Keratinocyte (primary cell): ENCODE measurements around the gene ATP5F1D. TPM values are rescaled to one million over a fixed set of nuclear protein-coding genes. Genes with fewer than 3 reads are reported as not detected.

Source experiments
- DNase-seq: peaks from one replicate; pipeline ENCODE4 v3.0.0-alpha.2; 2011; ENCODE audit warnings: low read depth, missing footprints, low spot score
- FAIRE-seq: peaks from 2 replicates; lab custom pipeline; 2011; peaks lifted over from hg19 to GRCh38; lab: Jason Lieb, UNC
- H2AFZ ChIP-seq: 2 replicates; pipeline ENCODE4 v1.6.0; 2012; ENCODE audit warnings: low read length, control low read depth, inconsistent platforms; ENCODE audit not compliant: control insufficient read depth
- H3K27ac ChIP-seq: 2 replicates; pipeline ENCODE4 v1.5.1; 2011; ENCODE audit warnings: low read length; ENCODE audit not compliant: control insufficient read depth, insufficient read depth
- H3K27me3 ChIP-seq: 3 replicates; pipeline ENCODE4 v1.6.0; 2011; ENCODE audit warnings: low read length; ENCODE audit not compliant: control insufficient read depth, insufficient read depth; ENCODE audit errors: extremely low read depth
- H3K36me3 ChIP-seq, 2 experiments: 2 replicates in 1 of 2; 3 replicates in 1 of 2; pipeline ENCODE4 v1.5.1; 2011; ENCODE audit warnings: low read length in 2 of 2, mild to moderate bottlenecking in 1 of 2; ENCODE audit not compliant: control insufficient read depth in 2 of 2, insufficient read depth in 2 of 2; ENCODE audit errors: extremely low read depth in 1 of 2
- H3K4me1 ChIP-seq: 3 replicates; pipeline ENCODE4 v1.5.1; 2011; ENCODE audit warnings: low read length; ENCODE audit not compliant: control insufficient read depth, insufficient read depth; ENCODE audit errors: extremely low read depth
- H3K4me2 ChIP-seq: 3 replicates; pipeline ENCODE4 v1.6.0; 2011; ENCODE audit warnings: low read depth, low read length; ENCODE audit not compliant: control insufficient read depth, insufficient read depth; ENCODE audit errors: extremely low read depth
- H3K4me3 ChIP-seq, 3 experiments: fragments of 200-600 bp in 1 of 3; sonication (generic) in 1 of 3; 2 replicates in 2 of 3; 3 replicates in 1 of 3; pipeline ENCODE4 v1.5.1; 2011 to 2016; ENCODE audit warnings: low read length in 3 of 3, mild to moderate bottlenecking in 3 of 3, control low read depth in 2 of 3, inconsistent platforms in 1 of 3, low read depth in 1 of 3, mixed read lengths in 1 of 3, mixed run types in 1 of 3, moderate library complexity in 1 of 3; ENCODE audit not compliant: control insufficient read depth in 2 of 3, insufficient read depth in 2 of 3; ENCODE audit errors: extremely low read depth in 1 of 3
- H3K79me2 ChIP-seq: 2 replicates; pipeline ENCODE4 v1.6.0; 2012; ENCODE audit warnings: low read length; ENCODE audit not compliant: control insufficient read depth, insufficient read depth
- H3K9ac ChIP-seq: 3 replicates; pipeline ENCODE4 v1.6.0; 2011; ENCODE audit warnings: low read length; ENCODE audit not compliant: control insufficient read depth, insufficient read depth; ENCODE audit errors: extremely low read depth
- H3K9me1 ChIP-seq: 3 replicates; pipeline ENCODE4 v1.6.0; 2011; ENCODE audit warnings: low read length; ENCODE audit not compliant: control insufficient read depth, insufficient read depth; ENCODE audit errors: extremely low read depth
- H3K9me3 ChIP-seq: 2 replicates; pipeline ENCODE4 v1.5.1; 2012; ENCODE audit warnings: low read depth, low read length; ENCODE audit not compliant: control insufficient read depth
- H4K20me1 ChIP-seq: 3 replicates; pipeline ENCODE4 v1.6.0; 2011; ENCODE audit warnings: low read length; ENCODE audit not compliant: control insufficient read depth, insufficient read depth; ENCODE audit errors: extremely low read depth
- CTCF ChIP-seq, 3 experiments: IDR thresholded peaks in 1 of 3; conservative IDR thresholded peaks in 1 of 3; optimal IDR thresholded peaks in 1 of 3; 2 replicates in 2 of 3; 3 replicates in 1 of 3; pipeline versions ENCODE3 to v1.5.1; 2011; ENCODE audit warnings: low read length in 3 of 3, mild to moderate bottlenecking in 3 of 3, moderate library complexity in 2 of 3, control low read depth in 1 of 3, inconsistent platforms in 1 of 3; ENCODE audit not compliant: insufficient read depth in 2 of 3; ENCODE audit errors: extremely low read depth in 1 of 3
- EZH2 ChIP-seq: IDR thresholded peaks from one replicate; pipeline ENCODE4 v1.6.1; 2012; ENCODE audit warnings: inconsistent platforms, mild to moderate bottlenecking, low read length, moderate library complexity
- dilution Hi-C: fragments of 300-500 bp; cut with MboI; formaldehyde crosslinking; loops from one replicate; pipeline ENCODE4 v1.7.0; 2020; ENCODE audit warnings: low sequenced_read_pairs; ENCODE audit not compliant: extremely low pct_ligation_motif_present
- polyA plus RNA-seq, 5 experiments: library from polyadenylated mRNA; depleted of rRNA in 3 of 5; stranded (reverse) in 3 of 5; stranded (forward) in 1 of 5; unstranded in 1 of 5; fragments of >200 nt; gene quantifications; 1 replicate in 1 of 5; 2 replicates in 3 of 5; 3 replicates in 1 of 5; pipeline versions ENCODE4 v1.2.1 to v1.2.3, GENCODE V29; 2011 to 2012; ENCODE audit warnings: missing spikeins in 2 of 5, low read depth in 1 of 5, low replicate concordance in 1 of 5

The ATP5F1D gene
- polyA plus RNA-seq, 1 donor (not counting 4 experiments of a cell fraction or from before 2014, with no cell fraction given) = 51.3 TPM

GRCh38 chr19:1289686-1290025, 48.1 kb downstream of the ATP5F1D start:
- Histone ChIP-seq H3K79me2 (no peaks in the 10 kb centered on the region), H3K4me2 (no peak overlapping the region), H2AFZ (no peak overlapping the region), H3K36me3 (no peaks in the 10 kb centered on the region), H3K9me3 (no peaks in the 10 kb centered on the region), H3K27me3 (peaks cover 91% of the 10 kb centered on the region), H3K27ac (no peak overlapping the region), H3K9ac (no peak overlapping the region), H3K9me1 (no peaks in the 10 kb centered on the region), H3K4me1 (no peaks in the 10 kb centered on the region), H3K4me3 (no peak overlapping the region), H4K20me1 (no peaks in the 10 kb centered on the region)
- no peak for TF ChIP-seq EZH2
- DNase-seq (no peak), FAIRE-seq (no peak)
- dilution Hi-C loops = no loop called here

- FAIRE-seq (no peak), DNase-seq (no peak)
- dilution Hi-C loops = no loop called here
- Histone ChIP-seq H3K4me1 (no peaks in the 10 kb centered on the region), H4K20me1 (no peaks in the 10 kb centered on the region), H3K79me2 (no peaks in the 10 kb centered on the region), H3K9me1 (no peaks in the 10 kb centered on the region), H3K4me3 (no peak overlapping the region), H2AFZ (no peak overlapping the region), H3K36me3 (no peaks in the 10 kb centered on the region), H3K27ac (no peak overlapping the region), H3K4me2 (no peak overlapping the region), H3K27me3 (peaks cover 91% of the 10 kb centered on the region), H3K9ac (no peak overlapping the region), H3K9me3 (no peaks in the 10 kb centered on the region)
- no peak for TF ChIP-seq EZH2
- TF ChIP-seq CTCF (optimal IDR thresholded peaks at IDR 0.05 in 1 of 3, IDR thresholded peaks at IDR 0.05 in 1 of 3, conservative IDR thresholded peaks at IDR 0.05 in 1 of 3; ENCODE audit: extremely low read depth in 1 of 3, insufficient read depth in 2 of 3, low read length in 3 of 3) = no peak
Observed at GRCh38 chr19:1290196-1290702, 48.7 kb downstream of the ATP5F1D start.
